B cell (primary cell): ENCODE results near the gene WDR6.

Source experiments
- CTCF ChIP-seq: fragments of 200-600 bp; IDR thresholded peaks from one replicate; pipeline ENCODE4 v1.8.0; 2022; ENCODE audit warnings: antibody characterized with exemption, mild to moderate bottlenecking
- EZH2 ChIP-seq: IDR thresholded peaks from 2 replicates; pipeline ENCODE4 v1.6.1; 2012; ENCODE audit warnings: borderline replicate concordance, low read depth, mild to moderate bottlenecking, moderate library complexity, low read length; ENCODE audit not compliant: insufficient read depth, poor library complexity, severe bottlenecking

GRCh38 chr3:48993834-48994233 lies 13.4 kb upstream of the WDR6 start:
- TF ChIP-seq CTCF, result no peak
- TF ChIP-seq EZH2, result no peak
